OCI-LY1 (cell line): ENCODE results near the gene TNFAIP8L2.

ENCODE experiments used
- EZH2 ChIP-seq: fragments of 200-600 bp; sonication (generic), shearing (Covaris generic); IDR thresholded peaks from 2 replicates; pipeline ENCODE4 v1.8.0; 2017; ENCODE audit warnings: borderline replicate concordance, mixed run types, mild to moderate bottlenecking, antibody characterized with exemption, low read length, moderate library complexity, mixed read lengths
- TF ChIP-seq, protein P1 (sequence below): fragments of 200-600 bp; sonication (generic), shearing (Covaris generic); IDR thresholded peaks from 2 replicates; pipeline ENCODE4 v1.5.1; 2017; ENCODE audit warnings: mild to moderate bottlenecking, antibody characterized with exemption, low read length, moderate library complexity, mixed read lengths

DNA sequence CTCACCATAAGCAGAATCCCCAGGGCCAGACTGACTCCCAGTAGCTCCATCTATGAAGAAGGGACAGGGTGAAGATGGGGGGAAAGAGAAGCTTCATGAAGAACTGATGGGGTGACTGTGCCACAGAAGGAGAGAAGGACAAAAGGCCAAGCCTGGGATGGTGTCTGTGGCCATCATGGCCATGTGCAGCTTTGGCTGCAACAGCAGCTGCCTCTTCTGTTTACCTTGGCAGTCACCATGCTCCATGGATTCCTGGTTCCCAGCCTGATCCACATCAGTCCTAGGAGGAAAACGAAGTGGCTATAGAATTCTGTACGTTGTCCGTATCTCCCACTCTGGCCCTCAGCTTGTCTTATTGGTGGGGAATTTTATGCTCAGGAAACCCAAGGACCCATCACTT is 22.1 kb upstream of the TNFAIP8L2 start:
- TF ChIP-seq, protein P1, sequence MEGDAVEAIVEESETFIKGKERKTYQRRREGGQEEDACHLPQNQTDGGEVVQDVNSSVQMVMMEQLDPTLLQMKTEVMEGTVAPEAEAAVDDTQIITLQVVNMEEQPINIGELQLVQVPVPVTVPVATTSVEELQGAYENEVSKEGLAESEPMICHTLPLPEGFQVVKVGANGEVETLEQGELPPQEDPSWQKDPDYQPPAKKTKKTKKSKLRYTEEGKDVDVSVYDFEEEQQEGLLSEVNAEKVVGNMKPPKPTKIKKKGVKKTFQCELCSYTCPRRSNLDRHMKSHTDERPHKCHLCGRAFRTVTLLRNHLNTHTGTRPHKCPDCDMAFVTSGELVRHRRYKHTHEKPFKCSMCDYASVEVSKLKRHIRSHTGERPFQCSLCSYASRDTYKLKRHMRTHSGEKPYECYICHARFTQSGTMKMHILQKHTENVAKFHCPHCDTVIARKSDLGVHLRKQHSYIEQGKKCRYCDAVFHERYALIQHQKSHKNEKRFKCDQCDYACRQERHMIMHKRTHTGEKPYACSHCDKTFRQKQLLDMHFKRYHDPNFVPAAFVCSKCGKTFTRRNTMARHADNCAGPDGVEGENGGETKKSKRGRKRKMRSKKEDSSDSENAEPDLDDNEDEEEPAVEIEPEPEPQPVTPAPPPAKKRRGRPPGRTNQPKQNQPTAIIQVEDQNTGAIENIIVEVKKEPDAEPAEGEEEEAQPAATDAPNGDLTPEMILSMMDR, result no peak
- TF ChIP-seq EZH2, result no peak
